Measurements from ENCODE around the gene APH1B.
A peak's percentile ranks its signal among the peaks of the same experiment; 100 is the strongest.

Gene APH1B

GRCh38 chr15:63288778-63289378 lies 11.5 kb downstream of the APH1B start:
- H3K4me3 ChIP-seq (ENCODE audit: control insufficient read depth, low read depth, low read length): no peak overlapping the region
- TF ChIP-seq CTCF (conservative IDR thresholded peaks at IDR 0.05; ENCODE audit: control insufficient read depth, insufficient read depth, low read depth, low read length): peak; percentile 74
- DNase-seq (ENCODE audit: low read depth): peak; percentile 69

- TF ChIP-seq CTCF (conservative IDR thresholded peaks at IDR 0.05; ENCODE audit: control insufficient read depth, insufficient read depth, low read depth, low read length): no peak
- peak; percentile 84 for DNase-seq (ENCODE audit: low read depth)
- no peak overlapping the region for H3K4me3 ChIP-seq (ENCODE audit: control insufficient read depth, low read depth, low read length)
Observed at GRCh38 chr15:63291507-63291906, 14.1 kb downstream of the APH1B start.

- no peak for TF ChIP-seq CTCF (conservative IDR thresholded peaks at IDR 0.05; ENCODE audit: control insufficient read depth, insufficient read depth, low read depth, low read length)
- no peak overlapping the region for H3K4me3 ChIP-seq (ENCODE audit: control insufficient read depth, low read depth, low read length)
- DNase-seq (ENCODE audit: low read depth): no peak
Observed at GRCh38 chr15:63292241-63292640, 14.8 kb downstream of the APH1B start.

- H3K4me3 ChIP-seq (ENCODE audit: control insufficient read depth, low read depth, low read length): no peak overlapping the region
- DNase-seq (ENCODE audit: low read depth): peak; percentile 30
- TF ChIP-seq CTCF (conservative IDR thresholded peaks at IDR 0.05; ENCODE audit: control insufficient read depth, insufficient read depth, low read depth, low read length): no peak
Observed at GRCh38 chr15:63292771-63293170, 15.4 kb downstream of the APH1B start.

- DNase-seq (ENCODE audit: low read depth): no peak
- no peak for TF ChIP-seq CTCF (conservative IDR thresholded peaks at IDR 0.05; ENCODE audit: control insufficient read depth, insufficient read depth, low read depth, low read length)
- no peak overlapping the region for H3K4me3 ChIP-seq (ENCODE audit: control insufficient read depth, low read depth, low read length)
Observed at GRCh38 chr15:63294359-63294758, 17.0 kb downstream of the APH1B start.

GRCh38 chr15:63295341-63295740 lies 17.9 kb downstream of the APH1B start:
- TF ChIP-seq CTCF (conservative IDR thresholded peaks at IDR 0.05; ENCODE audit: control insufficient read depth, insufficient read depth, low read depth, low read length): no peak
- DNase-seq (ENCODE audit: low read depth): no peak

GRCh38 chr15:63296195-63296594 lies 18.8 kb downstream of the APH1B start:
- TF ChIP-seq CTCF (conservative IDR thresholded peaks at IDR 0.05; ENCODE audit: control insufficient read depth, insufficient read depth, low read depth, low read length): no peak
- DNase-seq (ENCODE audit: low read depth): no peak
- no peak overlapping the region for H3K4me3 ChIP-seq (ENCODE audit: control insufficient read depth, low read depth, low read length)

More at GRCh38 chr15:63295341-63295740, 17.9 kb downstream of the APH1B start:
- H3K4me3 ChIP-seq (ENCODE audit: control insufficient read depth, low read depth, low read length): no peak overlapping the region
